IPS-18a (cell line): ENCODE data around the gene OGA.
A peak's percentile ranks its signal among the peaks of the same experiment; 100 is the strongest.

Source experiments
- H3K27ac ChIP-seq: one replicate; pipeline ENCODE4 v1.5.1; 2013; ENCODE audit warnings: low read length
- H3K27me3 ChIP-seq: one replicate; pipeline ENCODE4 v1.6.1; 2013; ENCODE audit warnings: mild to moderate bottlenecking, low read length; ENCODE audit not compliant: control insufficient read depth, insufficient read depth
- H3K36me3 ChIP-seq: one replicate; pipeline ENCODE4 v1.6.1; 2013; ENCODE audit warnings: low read depth, low read length; ENCODE audit not compliant: control insufficient read depth
- H3K4me1 ChIP-seq: one replicate; pipeline ENCODE4 v1.6.1; 2013; ENCODE audit warnings: low read depth, low read length; ENCODE audit not compliant: control insufficient read depth
- H3K4me3 ChIP-seq: one replicate; pipeline ENCODE4 v1.5.1; 2013; ENCODE audit warnings: low read length
- H3K9ac ChIP-seq: one replicate; pipeline ENCODE4 v1.6.1; 2013; ENCODE audit warnings: mild to moderate bottlenecking, low read length, moderate library complexity
- H3K9me3 ChIP-seq: one replicate; pipeline ENCODE4 v1.6.1; 2013; ENCODE audit warnings: low read depth, low read length; ENCODE audit not compliant: control insufficient read depth

OGA gene

GRCh38 chr10:101818119-101818871 is at the start of gene OGA:
OGA (minus strand) TSS chr10:101818444; CDS start chr10:101818022, 422 bp downstream.
- H3K27ac ChIP-seq = peak within 1 kb of the TSS; percentile 89
- peak within 1 kb of the TSS; percentile 82 for H3K4me3 ChIP-seq
- peak within 1 kb of the TSS; percentile 92 for H3K9ac ChIP-seq
- H3K9me3 ChIP-seq = no peaks in the 10 kb centered on the region
- H3K27me3 ChIP-seq = no peaks in the 10 kb centered on the region
- H3K4me1 ChIP-seq = peaks cover 8% of the 10 kb centered on the region
- H3K36me3 ChIP-seq = no peaks in the 10 kb centered on the region

GRCh38 chr10:101867931-101868330 is 49.7 kb upstream of the OGA start:
- H3K27ac ChIP-seq = no peak overlapping the region
- no peaks in the 10 kb centered on the region for H3K4me1 ChIP-seq
- no peak overlapping the region for H3K4me3 ChIP-seq
- no peaks in the 10 kb centered on the region for H3K36me3 ChIP-seq
- no peaks in the 10 kb centered on the region for H3K9me3 ChIP-seq
- no peak overlapping the region for H3K9ac ChIP-seq
- H3K27me3 ChIP-seq = no peaks in the 10 kb centered on the region

- H3K9me3 ChIP-seq = peaks cover 10% of the 10 kb centered on the region
- H3K36me3 ChIP-seq = no peaks in the 10 kb centered on the region
- H3K9ac ChIP-seq = no peak overlapping the region
- H3K4me1 ChIP-seq = no peaks in the 10 kb centered on the region
- no peak overlapping the region for H3K4me3 ChIP-seq
- no peak overlapping the region for H3K27ac ChIP-seq
- no peaks in the 10 kb centered on the region for H3K27me3 ChIP-seq
These were observed 41.3 kb upstream of the OGA start for GRCh38 chr10:101859530-101859929.

GRCh38 chr10:101858723-101859500 is 40.7 kb upstream of the OGA start:
- peaks cover 10% of the 10 kb centered on the region for H3K9me3 ChIP-seq
- no peaks in the 10 kb centered on the region for H3K4me1 ChIP-seq
- H3K27ac ChIP-seq = no peak overlapping the region
- no peaks in the 10 kb centered on the region for H3K36me3 ChIP-seq
- no peak overlapping the region for H3K9ac ChIP-seq
- H3K4me3 ChIP-seq = no peak overlapping the region
- no peaks in the 10 kb centered on the region for H3K27me3 ChIP-seq

GRCh38 chr10:101857802-101858476 is 39.7 kb upstream of the OGA start:
- Histone ChIP-seq H3K4me1 (no peaks in the 10 kb centered on the region), H3K4me3 (no peak overlapping the region), H3K9ac (no peak overlapping the region), H3K27ac (no peak overlapping the region), H3K36me3 (no peaks in the 10 kb centered on the region), H3K9me3 (peaks cover 10% of the 10 kb centered on the region), H3K27me3 (no peaks in the 10 kb centered on the region)

GRCh38 chr10:101856626-101857025 is 38.4 kb upstream of the OGA start:
- Histone ChIP-seq H3K27ac (no peak overlapping the region), H3K4me3 (no peak overlapping the region), H3K9ac (no peak overlapping the region), H3K9me3 (peaks cover 10% of the 10 kb centered on the region), H3K27me3 (no peaks in the 10 kb centered on the region), H3K4me1 (no peaks in the 10 kb centered on the region), H3K36me3 (no peaks in the 10 kb centered on the region)

- Histone ChIP-seq H3K36me3 (no peaks in the 10 kb centered on the region), H3K9me3 (no peaks in the 10 kb centered on the region), H3K9ac (no peak overlapping the region), H3K27me3 (no peaks in the 10 kb centered on the region), H3K4me3 (no peak overlapping the region), H3K4me1 (no peaks in the 10 kb centered on the region), H3K27ac (no peak overlapping the region)
These were observed 33.3 kb upstream of the OGA start for GRCh38 chr10:101851411-101852116.

- H3K27ac ChIP-seq = no peak overlapping the region
- H3K4me1 ChIP-seq = no peaks in the 10 kb centered on the region
- no peak overlapping the region for H3K4me3 ChIP-seq
- no peaks in the 10 kb centered on the region for H3K27me3 ChIP-seq
- H3K9ac ChIP-seq = no peak overlapping the region
- H3K9me3 ChIP-seq = no peaks in the 10 kb centered on the region
- H3K36me3 ChIP-seq = no peaks in the 10 kb centered on the region
These were observed 32.5 kb upstream of the OGA start for GRCh38 chr10:101850749-101851148.

GRCh38 chr10:101848894-101849351 is 30.7 kb upstream of the OGA start:
- no peaks in the 10 kb centered on the region for H3K9me3 ChIP-seq
- H3K4me3 ChIP-seq = no peak overlapping the region
- H3K27me3 ChIP-seq = no peaks in the 10 kb centered on the region
- no peaks in the 10 kb centered on the region for H3K36me3 ChIP-seq
- no peak overlapping the region for H3K9ac ChIP-seq
- H3K27ac ChIP-seq = no peak overlapping the region
- H3K4me1 ChIP-seq = peaks cover 4% of the 10 kb centered on the region

- H3K27ac ChIP-seq = no peak overlapping the region
- peaks cover under 1% of the 10 kb centered on the region for H3K27me3 ChIP-seq
- H3K36me3 ChIP-seq = no peaks in the 10 kb centered on the region
- no peak overlapping the region for H3K4me3 ChIP-seq
- no peaks in the 10 kb centered on the region for H3K9me3 ChIP-seq
- H3K4me1 ChIP-seq = peaks cover 4% of the 10 kb centered on the region
- H3K9ac ChIP-seq = no peak overlapping the region
These were observed 30.2 kb upstream of the OGA start for GRCh38 chr10:101848408-101848807.

GRCh38 chr10:101845893-101846292 is 27.6 kb upstream of the OGA start:
- peaks cover 5% of the 10 kb centered on the region for H3K4me1 ChIP-seq
- no peaks in the 10 kb centered on the region for H3K9me3 ChIP-seq
- H3K27me3 ChIP-seq = peaks cover 23% of the 10 kb centered on the region
- H3K36me3 ChIP-seq = no peaks in the 10 kb centered on the region
- no peak overlapping the region for H3K9ac ChIP-seq
- no peak overlapping the region for H3K4me3 ChIP-seq
- H3K27ac ChIP-seq = no peak overlapping the region
